Measurements from ENCODE around the gene DDX3X. TPM values are rescaled to one million over a fixed set of nuclear protein-coding genes. Genes with fewer than 3 reads are reported as not detected.

The DDX3X gene
- total and polyA plus RNA-seq, 9 of the 15 experiments (the other 6 are each of a cell fraction or from before 2014, with no cell fraction given), result 51.3 to 232 (median 138) TPM

GRCh38 chrX:41334363-41335197 lies 618 bp downstream of the DDX3X start (continued):
- TF ChIP-seq KDM4B (IDR thresholded peaks at IDR 0.05; ENCODE audit: borderline replicate concordance in 2 of 2, low read depth in 1 of 2) (0 out of 4 replicates have a peak, but pooled peaks of 1 of the 2 experiments have one; percentile 36), HINFP (tag; conservative IDR thresholded peaks at IDR 0.05; ENCODE audit: low read depth) (no peak), SRSF7 (optimal IDR thresholded peaks at IDR 0.05; ENCODE audit: low read depth, low read length) (no peak), ARHGAP35 (IDR thresholded peaks at IDR 0.05; ENCODE audit: partially characterized antibody) (no peak), MGA (IDR thresholded peaks at IDR 0.05) (0 out of 2 replicates have a peak, but pooled peaks have one; percentile 21), IRF9 (tag; IDR thresholded peaks at IDR 0.05) (no peak), DIDO1 (tag; IDR thresholded peaks at IDR 0.05; ENCODE audit: low read depth) (no peak), MLLT1 (IDR thresholded peaks at IDR 0.05) (0 out of 4 replicates have a peak, but pooled peaks of 1 of the 2 experiments have one; percentile 9), KDM5B (IDR thresholded peaks at IDR 0.05; ENCODE audit: insufficient replicate concordance, low read depth, low read length) (no peak), TSC22D4 (tag; IDR thresholded peaks at IDR 0.05) (no peak)
